HG03558 (cell line): Measurements from ENCODE around the gene VAV1.

ENCODE experiments used
- ATAC-seq: cut with Tn5 transposase; IDR thresholded peaks from one replicate; pipeline ENCODE4 v1.9.1; 2021; ENCODE audit warnings: moderate number of reproducible peaks; ENCODE audit not compliant: unreplicated experiment; ENCODE audit errors: extremely low read depth

The VAV1 gene

GRCh38 chr19:6876748-6877147, 104.2 kb downstream of the VAV1 start:
- no peak for ATAC-seq

- ATAC-seq, result no peak
These were observed 105.3 kb downstream of the VAV1 start for GRCh38 chr19:6877766-6878165.

- no peak for ATAC-seq
These were observed 113.9 kb downstream of the VAV1 start for GRCh38 chr19:6886277-6886897.

GRCh38 chr19:6887316-6887715, 114.8 kb downstream of the VAV1 start, which contains the start of gene ADGRE1:
Gene ADGRE1 (plus strand): TSS chr19:6887579. CDS start chr19:6887609, 30 bp downstream.
- ATAC-seq, result no peak

- ATAC-seq, result no peak
These were observed 116.5 kb downstream of the VAV1 start for GRCh38 chr19:6888967-6889366.

- ATAC-seq, result no peak
These were observed 117.9 kb downstream of the VAV1 start for GRCh38 chr19:6890401-6890913.

- no peak for ATAC-seq
These were observed 118.4 kb downstream of the VAV1 start for GRCh38 chr19:6890938-6891337.

- no peak for ATAC-seq
These were observed 119.4 kb downstream of the VAV1 start for GRCh38 chr19:6891761-6892385.

- no peak for ATAC-seq
These were observed 121.8 kb downstream of the VAV1 start for GRCh38 chr19:6894313-6894712.

GRCh38 chr19:6903446-6903845, 130.9 kb downstream of the VAV1 start:
- ATAC-seq, result no peak

- ATAC-seq, result no peak
These were observed 134.1 kb downstream of the VAV1 start for GRCh38 chr19:6906559-6907060.
